Measurements from ENCODE around the gene FADS6. TPM values are rescaled to one million over a fixed set of nuclear protein-coding genes. Genes with fewer than 3 reads are reported as not detected.

FADS6 gene
- total RNA-seq, 2 experiments from 2014 or later, result not detected

- ChIA-PET POLR2A (no interaction called here), CTCF (interaction anchor here (0.7 kb wide), 1 partner anchor 9 kb away, joined by 3 read pairs; the partner anchor contains the start of gene GRIN2C)
- Mint-ChIP-seq H3K4me1 (ENCODE audit: low read depth) (peaks cover 24% of the 10 kb centered on the region), H3K9me3 (no peaks in the 10 kb centered on the region), H3K27ac (no peak overlapping the region), H3K4me3 (no peak overlapping the region), H3K27me3 (peaks cover 4% of the 10 kb centered on the region), H3K36me3 (ENCODE audit: low read depth) (peaks cover 4% of the 10 kb centered on the region)
- H3K27me3 ChIP-seq (ENCODE audit: control insufficient read depth in 1 of 2, insufficient read depth in 2 of 2, low read length in 2 of 2), result no peaks in the 10 kb centered on the region
- H3K36me3 ChIP-seq (ENCODE audit: insufficient read depth, low read length), result peaks cover 3% of the 10 kb centered on the region
- no peaks in the 10 kb centered on the region for H3K9me3 ChIP-seq (ENCODE audit: control insufficient read depth in 1 of 2, insufficient read depth in 1 of 2, low read length in 2 of 2)
- no peak for DNase-seq
- intact Hi-C loops (cut with DNase I, micrococcal nuclease), result no loop called here
- ATAC-seq (ENCODE audit: poor library complexity), result no peak
- TF ChIP-seq, protein P1, sequence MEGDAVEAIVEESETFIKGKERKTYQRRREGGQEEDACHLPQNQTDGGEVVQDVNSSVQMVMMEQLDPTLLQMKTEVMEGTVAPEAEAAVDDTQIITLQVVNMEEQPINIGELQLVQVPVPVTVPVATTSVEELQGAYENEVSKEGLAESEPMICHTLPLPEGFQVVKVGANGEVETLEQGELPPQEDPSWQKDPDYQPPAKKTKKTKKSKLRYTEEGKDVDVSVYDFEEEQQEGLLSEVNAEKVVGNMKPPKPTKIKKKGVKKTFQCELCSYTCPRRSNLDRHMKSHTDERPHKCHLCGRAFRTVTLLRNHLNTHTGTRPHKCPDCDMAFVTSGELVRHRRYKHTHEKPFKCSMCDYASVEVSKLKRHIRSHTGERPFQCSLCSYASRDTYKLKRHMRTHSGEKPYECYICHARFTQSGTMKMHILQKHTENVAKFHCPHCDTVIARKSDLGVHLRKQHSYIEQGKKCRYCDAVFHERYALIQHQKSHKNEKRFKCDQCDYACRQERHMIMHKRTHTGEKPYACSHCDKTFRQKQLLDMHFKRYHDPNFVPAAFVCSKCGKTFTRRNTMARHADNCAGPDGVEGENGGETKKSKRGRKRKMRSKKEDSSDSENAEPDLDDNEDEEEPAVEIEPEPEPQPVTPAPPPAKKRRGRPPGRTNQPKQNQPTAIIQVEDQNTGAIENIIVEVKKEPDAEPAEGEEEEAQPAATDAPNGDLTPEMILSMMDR (IDR thresholded peaks at IDR 0.05), result no peak
- no peak overlapping the region for H3K27ac ChIP-seq (ENCODE audit: low read depth in 1 of 2, low read length in 2 of 2)
- peaks cover 20% of the 10 kb centered on the region for H3K4me1 ChIP-seq (ENCODE audit: insufficient read depth, low read length)
- H3K4me3 ChIP-seq (ENCODE audit: low read length), result no peak overlapping the region
Observed at GRCh38 chr17:74868251-74868907, 25.1 kb downstream of the FADS6 start.

GRCh38 chr17:74866198-74866835 lies 27.1 kb downstream of the FADS6 start:
- ChIA-PET POLR2A (interaction anchor here (1.1 kb wide), 1 partner anchor 209 kb away, joined by 5 read pairs; no protein-coding TSS in a partner anchor), CTCF (interaction anchor here (1.6 kb wide), 1 partner anchor 209 kb away, joined by 4 read pairs; no protein-coding TSS in a partner anchor)
- H3K4me3 Mint-ChIP-seq, result no peak overlapping the region
- no peak for DNase-seq
- peaks cover 15% of the 10 kb centered on the region for H3K4me1 ChIP-seq (ENCODE audit: insufficient read depth, low read length)
- H3K4me1 Mint-ChIP-seq (ENCODE audit: low read depth), result peaks cover 16% of the 10 kb centered on the region
- no peaks in the 10 kb centered on the region for H3K36me3 Mint-ChIP-seq (ENCODE audit: low read depth)
- H3K9me3 Mint-ChIP-seq, result no peaks in the 10 kb centered on the region
- intact Hi-C loops (cut with DNase I, micrococcal nuclease), result no loop called here
- no peak overlapping the region for H3K27ac ChIP-seq (ENCODE audit: low read depth in 1 of 2, low read length in 2 of 2)
- H3K9me3 ChIP-seq (ENCODE audit: control insufficient read depth in 1 of 2, insufficient read depth in 1 of 2, low read length in 2 of 2), result no peaks in the 10 kb centered on the region
- H3K27me3 Mint-ChIP-seq, result peaks cover 14% of the 10 kb centered on the region
- peaks cover 5 to 13% of the 10 kb centered on the region in 2 experiments for H3K27me3 ChIP-seq (ENCODE audit: control insufficient read depth in 1 of 2, insufficient read depth in 2 of 2, low read length in 2 of 2)
- ATAC-seq (ENCODE audit: poor library complexity), result no peak
- no peak overlapping the region for H3K4me3 ChIP-seq (ENCODE audit: low read length)
- no peak overlapping the region for H3K27ac Mint-ChIP-seq
- TF ChIP-seq, protein P1 (IDR thresholded peaks at IDR 0.05), result no peak
- peaks cover 3% of the 10 kb centered on the region for H3K36me3 ChIP-seq (ENCODE audit: insufficient read depth, low read length)

GRCh38 chr17:74865504-74866197 lies 27.8 kb downstream of the FADS6 start:
- DNase-seq (no peak), ATAC-seq (ENCODE audit: poor library complexity) (no peak)
- H3K27ac Mint-ChIP-seq, result no peak overlapping the region
- no peak overlapping the region for H3K27ac ChIP-seq (ENCODE audit: low read depth in 1 of 2, low read length in 2 of 2)
- H3K4me3 ChIP-seq (ENCODE audit: low read length), result no peak overlapping the region
- ChIA-PET CTCF (interaction anchor here (1.0 to 1.6 kb wide), 3 partner anchors 23 to 208 kb away, joined by 3 to 5 read pairs (median 4); no protein-coding TSS in a partner anchor), POLR2A (interaction anchor here (1.1 kb wide), 1 partner anchor 208 kb away, joined by 5 read pairs; no protein-coding TSS in a partner anchor)
- H3K4me3 Mint-ChIP-seq, result no peak overlapping the region
- H3K27me3 Mint-ChIP-seq, result peaks cover 17% of the 10 kb centered on the region
- peaks cover 3% of the 10 kb centered on the region for H3K36me3 ChIP-seq (ENCODE audit: insufficient read depth, low read length)
- intact Hi-C loops (cut with DNase I, micrococcal nuclease), result loop anchor here (1.0 kb wide), 3 partner anchors 74 to 208 kb away; no protein-coding TSS in a partner anchor
- H3K4me1 Mint-ChIP-seq (ENCODE audit: low read depth), result peaks cover 16% of the 10 kb centered on the region
- peaks cover 11 to 19% of the 10 kb centered on the region in 2 experiments for H3K27me3 ChIP-seq (ENCODE audit: control insufficient read depth in 1 of 2, insufficient read depth in 2 of 2, low read length in 2 of 2)
- peaks cover 21% of the 10 kb centered on the region for H3K4me1 ChIP-seq (ENCODE audit: insufficient read depth, low read length)
- no peaks in the 10 kb centered on the region for H3K36me3 Mint-ChIP-seq (ENCODE audit: low read depth)
- H3K9me3 Mint-ChIP-seq, result no peaks in the 10 kb centered on the region
- peaks cover 0 to 6% of the 10 kb centered on the region in 2 experiments for H3K9me3 ChIP-seq (ENCODE audit: control insufficient read depth in 1 of 2, insufficient read depth in 1 of 2, low read length in 2 of 2)
- TF ChIP-seq, protein P1 (IDR thresholded peaks at IDR 0.05), result no peak
